ENCODE results near the gene KBTBD2.

DNA sequence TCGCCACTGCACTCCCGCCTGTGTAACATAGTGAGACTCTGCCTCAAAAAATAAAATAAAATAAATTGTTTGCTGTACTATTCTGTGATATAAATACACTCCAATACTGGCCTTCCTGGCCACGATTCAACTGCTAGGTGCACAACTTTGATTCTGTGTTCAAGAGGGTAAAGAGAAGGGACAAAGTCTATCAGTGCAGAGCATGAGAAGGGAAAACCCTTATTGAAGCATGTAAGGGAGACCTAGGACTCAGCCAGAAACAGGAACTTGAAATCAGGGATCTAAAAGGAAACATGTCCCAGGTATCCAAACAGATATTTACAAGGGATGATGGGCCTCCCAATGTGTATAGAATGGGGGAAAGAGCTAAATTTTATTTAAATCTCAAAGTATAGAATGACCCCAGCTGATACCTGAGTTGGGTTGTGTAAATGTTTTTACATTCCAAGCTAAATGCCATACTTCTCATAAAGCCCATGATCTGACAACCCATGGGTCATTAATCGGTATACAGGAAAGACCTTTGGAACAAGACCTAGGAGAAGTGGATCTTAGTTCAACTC, 9.0 kb upstream of the KBTBD2 start:
- no peak for TF ChIP-seq POLR2A (IDR thresholded peaks at IDR 0.05)
- TF ChIP-seq, protein P1, sequence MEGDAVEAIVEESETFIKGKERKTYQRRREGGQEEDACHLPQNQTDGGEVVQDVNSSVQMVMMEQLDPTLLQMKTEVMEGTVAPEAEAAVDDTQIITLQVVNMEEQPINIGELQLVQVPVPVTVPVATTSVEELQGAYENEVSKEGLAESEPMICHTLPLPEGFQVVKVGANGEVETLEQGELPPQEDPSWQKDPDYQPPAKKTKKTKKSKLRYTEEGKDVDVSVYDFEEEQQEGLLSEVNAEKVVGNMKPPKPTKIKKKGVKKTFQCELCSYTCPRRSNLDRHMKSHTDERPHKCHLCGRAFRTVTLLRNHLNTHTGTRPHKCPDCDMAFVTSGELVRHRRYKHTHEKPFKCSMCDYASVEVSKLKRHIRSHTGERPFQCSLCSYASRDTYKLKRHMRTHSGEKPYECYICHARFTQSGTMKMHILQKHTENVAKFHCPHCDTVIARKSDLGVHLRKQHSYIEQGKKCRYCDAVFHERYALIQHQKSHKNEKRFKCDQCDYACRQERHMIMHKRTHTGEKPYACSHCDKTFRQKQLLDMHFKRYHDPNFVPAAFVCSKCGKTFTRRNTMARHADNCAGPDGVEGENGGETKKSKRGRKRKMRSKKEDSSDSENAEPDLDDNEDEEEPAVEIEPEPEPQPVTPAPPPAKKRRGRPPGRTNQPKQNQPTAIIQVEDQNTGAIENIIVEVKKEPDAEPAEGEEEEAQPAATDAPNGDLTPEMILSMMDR (IDR thresholded peaks at IDR 0.05), result no peak
